IMR-90 (cell line): ENCODE data around the gene PACSIN2. TPM values are rescaled to one million over a fixed set of nuclear protein-coding genes. Genes with fewer than 3 reads are reported as not detected.
"Not testable (repeated sequence)": the region's sequence is repeated elsewhere in the genome, so short reads cannot be mapped to it uniquely, and the experiment has no call there.

Experiments used
- ATAC-seq: fragments of 200-7000 bp; cut with Tn5 transposase; 2 replicates; pipeline ENCODE4 v1.9.1; 2020; ENCODE audit warnings: low read depth, mild to moderate bottlenecking, moderate library complexity
- BruUV-seq: library from RNA; stranded (reverse); fragments of 400-500 nt; replicated peaks from 2 replicates; lab custom pipeline; 2021; lab: Mats Ljungman, UMichigan
- CTCF ChIA-PET: fragments of 300-600 bp; formaldehyde crosslinking; extraction: SDS; loops from one replicate; lab custom pipeline; 2021; ENCODE audit warnings: antibody characterized with exemption; lab: Yijun Ruan, JAX
- POLR2A ChIA-PET: fragments of 300-600 bp; sonication (Branson Sonifier 250); formaldehyde crosslinking; loops from one replicate; lab custom pipeline; 2022; ENCODE audit warnings: antibody characterized with exemption; ENCODE audit not compliant: unreplicated experiment; lab: Charles Lee
- DNase-seq: peaks from one replicate; pipeline ENCODE4 v3.0.0; 2013
- H2AFZ ChIP-seq: replicated peaks from 2 replicates; pipeline ENCODE3; 2013; ENCODE audit warnings: low read length, mild to moderate bottlenecking; ENCODE audit not compliant: poor library complexity
- H2AK5ac ChIP-seq: 2 replicates; pipeline ENCODE4 v1.6.1; 2013; ENCODE audit warnings: low read depth, low read length, inconsistent platforms
- H2AK9ac ChIP-seq: replicated peaks from 2 replicates; pipeline ENCODE3; 2013; ENCODE audit warnings: mild to moderate bottlenecking, low read depth, low read length, moderate library complexity; ENCODE audit not compliant: poor library complexity
- H2BK120ac ChIP-seq: 2 replicates; pipeline ENCODE4 v1.6.1; 2013; ENCODE audit warnings: low read depth, low read length, inconsistent platforms
- H2BK15ac ChIP-seq: 3 replicates; pipeline ENCODE4 v1.6.1; 2013; ENCODE audit warnings: low read depth, low read length, inconsistent platforms
- H2BK20ac ChIP-seq: 2 replicates; pipeline ENCODE4 v1.6.1; 2013; ENCODE audit warnings: low read depth, mild to moderate bottlenecking, inconsistent platforms, low read length, moderate library complexity
- H2BK5ac ChIP-seq: 2 replicates; pipeline ENCODE4 v1.6.1; 2013; ENCODE audit warnings: mild to moderate bottlenecking, low read depth, low read length, inconsistent platforms; ENCODE audit not compliant: poor library complexity, severe bottlenecking
- H3K14ac ChIP-seq: replicated peaks from 2 replicates; pipeline ENCODE4 v1.6.1; 2013; ENCODE audit warnings: low read depth, low read length, inconsistent platforms
- H3K18ac ChIP-seq: 2 replicates; pipeline ENCODE4 v1.6.1; 2013; ENCODE audit warnings: low read depth, low read length, control low read depth
- H3K23ac ChIP-seq: 2 replicates; pipeline ENCODE4 v1.6.1; 2013; ENCODE audit warnings: low read depth, low read length, inconsistent platforms
- H3K27ac ChIP-seq: 2 replicates; pipeline ENCODE4 v1.5.1; 2013; ENCODE audit warnings: mild to moderate bottlenecking, control low read depth, low read length; ENCODE audit not compliant: insufficient read depth
- H3K27me3 ChIP-seq: 2 replicates; pipeline ENCODE4 v1.6.1; 2013; ENCODE audit warnings: low read length; ENCODE audit not compliant: control insufficient read depth, insufficient read depth
- H3K36me3 ChIP-seq: 2 replicates; pipeline ENCODE4 v1.6.1; 2013; ENCODE audit warnings: low read length, mixed read lengths; ENCODE audit not compliant: control insufficient read depth, insufficient read depth
- H3K4ac ChIP-seq: 2 replicates; pipeline ENCODE4 v1.6.1; 2013; ENCODE audit warnings: low read depth, low read length, inconsistent platforms
- H3K4me1 ChIP-seq: 2 replicates; pipeline ENCODE4 v1.6.1; 2013; ENCODE audit warnings: low read length, mixed read lengths; ENCODE audit not compliant: control insufficient read depth, insufficient read depth
- H3K4me2 ChIP-seq: 2 replicates; pipeline ENCODE4 v1.6.1; 2013; ENCODE audit warnings: low read depth, mild to moderate bottlenecking, control low read depth, low read length, moderate library complexity
- H3K4me3 ChIP-seq: 2 replicates; pipeline ENCODE4 v1.5.1; 2013; ENCODE audit warnings: low read depth, mild to moderate bottlenecking, control low read depth, low read length, moderate library complexity; ENCODE audit not compliant: insufficient read depth
- H3K56ac ChIP-seq: 2 replicates; pipeline ENCODE4 v1.6.1; 2013; ENCODE audit warnings: low read length, inconsistent platforms; ENCODE audit not compliant: insufficient read depth; ENCODE audit errors: extremely low read depth
- H3K79me1 ChIP-seq, 2 experiments: 2 replicates each; pipeline ENCODE4 v1.6.1; 2013; ENCODE audit warnings: low read length in 2 of 2, inconsistent platforms in 1 of 2, low read depth in 1 of 2
- H3K9ac ChIP-seq: 2 replicates; pipeline ENCODE4 v1.6.1; 2013; ENCODE audit warnings: low read depth, low read length, control low read depth
- H3K9me1 ChIP-seq: 2 replicates; pipeline ENCODE4 v1.6.1; 2013; ENCODE audit warnings: low read length, inconsistent platforms; ENCODE audit not compliant: insufficient read depth
- H3K9me3 ChIP-seq: 2 replicates; pipeline ENCODE4 v1.6.1; 2013; ENCODE audit warnings: low read length; ENCODE audit not compliant: control insufficient read depth, insufficient read depth
- H4K20me1 ChIP-seq: 2 replicates; pipeline ENCODE4 v1.6.1; 2013; ENCODE audit warnings: low read length, inconsistent platforms; ENCODE audit not compliant: insufficient read depth
- H4K5ac ChIP-seq: 2 replicates; pipeline ENCODE4 v1.6.1; 2013; ENCODE audit warnings: mild to moderate bottlenecking, low read depth, low read length, control low read depth
- H4K8ac ChIP-seq, 2 experiments: 2 replicates each; pipeline ENCODE4 v1.6.1; 2013; ENCODE audit warnings: low read depth in 2 of 2, low read length in 2 of 2, control low read depth in 1 of 2, inconsistent platforms in 1 of 2
- H4K91ac ChIP-seq: 2 replicates; pipeline ENCODE4 v1.6.1; 2013; ENCODE audit warnings: low read depth, low read length, inconsistent platforms; ENCODE audit not compliant: insufficient read depth
- FOS ChIP-seq: fragments of 150-350 bp; IDR thresholded peaks from 2 replicates; pipeline ENCODE4 v1.6.1; 2016; ENCODE audit warnings: low read depth, low read length
- RCOR1 ChIP-seq: IDR thresholded peaks from 2 replicates; pipeline ENCODE4 v1.6.1; 2012; ENCODE audit warnings: mild to moderate bottlenecking, low read length, improper control_type of control experiment; ENCODE audit not compliant: insufficient replicate concordance
- WGBS, 2 experiments: methylation state at CpG; one replicate each; pipeline versions ENCODE4 v1.1.5 to v1.1.7; 2013; ENCODE audit warnings: missing lambda C conversion rate in 2 of 2; ENCODE audit not compliant: insufficient read length in 1 of 2; ENCODE audit errors: extremely low coverage in 2 of 2; 5-methylcytosine and 5-hydroxymethylcytosine counted together
- dilution Hi-C: fragments of 300-500 bp; cut with HindIII; formaldehyde crosslinking; loops from one replicate; pipeline ENCODE4 v1.14.3; 2018; ENCODE audit warnings: low sequenced_read_pairs; ENCODE audit not compliant: unreplicated experiment
- in situ Hi-C: fragments of 300-500 bp; cut with MboI; formaldehyde crosslinking; loops from 3 replicates; pipeline ENCODE4 v1.14.3; 2019; ENCODE audit warnings: low sequenced_read_pairs, inconsistent platforms, mixed read lengths
- intact Hi-C: fragments of 100-400 bp; cut with micrococcal nuclease; formaldehyde crosslinking; loops from 2 replicates; pipeline ENCODE4 v1.10.0; 2022
- polyA plus RNA-seq, 3 experiments: library from polyadenylated mRNA; depleted of rRNA; stranded (reverse); fragments of >200 nt; gene quantifications; 2 replicates each; pipeline ENCODE4 v1.2.3, GENCODE V29; 2012; ENCODE audit warnings: low replicate concordance in 1 of 3
- total RNA-seq: library from RNA; depleted of rRNA; stranded (reverse); fragments of >200 nt; gene quantifications from 2 replicates; pipeline ENCODE4 v1.2.3, GENCODE V29; 2012

Gene PACSIN2
- total and polyA plus RNA-seq, 2 of the 4 experiments (the other 2 are of a cell fraction) = 85.0 to 118 TPM

DNA sequence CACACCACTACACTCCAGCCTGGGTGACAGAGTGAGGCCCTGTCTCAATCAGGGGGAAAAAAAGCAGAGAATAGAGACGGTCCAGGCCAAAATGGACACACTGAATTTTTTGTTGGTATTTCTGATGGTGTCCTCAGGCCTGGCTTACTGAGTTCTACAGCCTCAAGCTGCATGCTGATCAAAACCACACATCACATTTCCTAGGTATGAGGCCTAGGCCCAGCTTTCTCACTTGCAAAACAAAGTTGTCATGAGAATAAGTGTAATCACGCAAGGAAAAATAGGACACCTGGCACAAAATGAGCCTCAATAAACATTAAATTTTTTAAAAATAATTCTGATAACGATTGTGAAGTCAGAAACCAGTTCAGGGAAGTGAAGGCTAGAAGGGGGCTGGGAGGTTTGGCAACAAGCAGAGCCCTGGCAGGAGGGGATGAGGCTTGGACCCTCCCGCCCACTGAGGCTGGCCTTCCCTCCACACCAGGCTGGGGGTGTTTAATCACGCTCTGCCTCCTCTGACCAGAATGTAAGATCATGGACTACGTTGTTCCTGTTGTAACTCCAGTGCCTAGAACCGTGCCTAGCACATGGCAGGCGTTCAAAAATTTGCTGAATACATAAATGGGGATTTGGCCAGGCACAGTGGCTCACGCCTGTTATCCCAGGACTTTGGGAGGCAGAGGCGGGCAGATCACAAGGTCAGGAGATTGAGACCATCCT lies 18.1 kb downstream of the PACSIN2 start:
- no peaks in the 10 kb centered on the region for H3K9me3 ChIP-seq
- H3K4me3 ChIP-seq = no peak overlapping the region
- DNase-seq (no peak), ATAC-seq (no peak)
- no peaks in the 10 kb centered on the region for H3K27me3 ChIP-seq
- peak overlapping the region; percentile 75 for H3K14ac ChIP-seq
- peak overlapping the region; percentile 74; the same call in 1 of the 2 replicates for H3K23ac ChIP-seq
- in situ Hi-C loops = no loop called here
- BruUV-seq = no TSS peak
- no peak overlapping the region for H3K9ac ChIP-seq
- peak overlapping the region; percentile 58; the same call in 1 of the 3 replicates for H2BK15ac ChIP-seq
- intact Hi-C loops = no loop called here
- H3K79me1 ChIP-seq = peaks cover 21 to 85% of the 10 kb centered on the region in 2 experiments
- H2BK120ac ChIP-seq = peak overlapping the region; percentile 68; the same call in 1 of the 2 replicates
- peak overlapping the region; percentile 67 for H2AK5ac ChIP-seq
- H4K5ac ChIP-seq = peak overlapping the region; percentile 43
- peaks cover 46% of the 10 kb centered on the region for H3K4me1 ChIP-seq
- ChIA-PET CTCF (no interaction called here), POLR2A (no interaction called here)
- no peak overlapping the region for H3K4me2 ChIP-seq
- peaks cover 45% of the 10 kb centered on the region for H3K9me1 ChIP-seq
- no peaks in the 10 kb centered on the region for H3K36me3 ChIP-seq
- TF ChIP-seq RCOR1 (no peak), FOS (no peak)
- 80% methylated on average over 1 of the region's 10 CpGs; no CpG with 5 or more reads in 1 of the 2 experiments for WGBS, 2 experiments
- H4K8ac ChIP-seq = peak overlapping the region in 1 of 2 experiments; percentile 35; a peak in 1 of 4 replicates
- peaks cover 29% of the 10 kb centered on the region for H4K20me1 ChIP-seq
- H2AK9ac ChIP-seq = no peak overlapping the region
- no peak overlapping the region for H2AFZ ChIP-seq
- H2BK20ac ChIP-seq = 0 out of 2 replicates have a peak overlapping the region, but pooled peaks have one; percentile 51
- peak overlapping the region; percentile 18 for H3K18ac ChIP-seq
- H3K56ac ChIP-seq = no peak overlapping the region
- H3K27ac ChIP-seq = peak overlapping the region; percentile 54; the same call in 1 of the 2 replicates
- peak overlapping the region; percentile 26 for H3K4ac ChIP-seq
- peak overlapping the region; percentile 54; the same call in 1 of the 2 replicates for H4K91ac ChIP-seq
- dilution Hi-C loops = no loop called here
- peak overlapping the region; percentile 61 for H2BK5ac ChIP-seq

DNA sequence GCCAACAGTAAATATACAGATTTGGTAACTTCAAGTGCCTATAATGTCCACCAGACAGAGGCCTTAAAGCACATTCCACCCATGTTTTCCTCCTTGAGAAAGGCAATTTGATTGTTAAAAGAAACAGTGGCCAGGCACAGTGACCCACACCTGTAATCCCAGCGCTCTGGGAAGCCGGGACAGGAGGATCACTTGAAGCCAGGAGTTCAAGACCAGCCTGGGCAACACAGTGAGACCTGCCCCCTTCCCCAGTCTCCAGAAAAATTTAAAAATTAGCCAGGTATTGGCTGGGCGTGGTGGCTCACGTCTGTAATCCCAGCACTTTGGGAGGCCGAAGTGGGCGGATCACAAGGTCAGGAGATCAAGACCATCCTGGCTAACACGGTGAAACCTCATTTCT lies 19.3 kb downstream of the PACSIN2 start:
- dilution Hi-C loops, DNase-seq, H2BK15ac ChIP-seq, H2AK9ac ChIP-seq, H2AFZ ChIP-seq, H3K36me3 ChIP-seq, H3K9me3 ChIP-seq, H2AK5ac ChIP-seq, ATAC-seq, BruUV-seq, in situ Hi-C loops, H3K27me3 ChIP-seq, H3K4me3 ChIP-seq, H3K9ac ChIP-seq: not testable (repeated sequence)
- Histone ChIP-seq H3K56ac (peak overlapping the region; percentile 59), H4K20me1 (peaks cover 33% of the 10 kb centered on the region), H3K18ac (peak overlapping the region; percentile 46), H4K91ac (peak overlapping the region; percentile 45), H3K4ac (peak overlapping the region; percentile 61), H2BK5ac (peak overlapping the region; percentile 95), H3K4me1 (peaks cover 41% of the 10 kb centered on the region), H3K27ac (peak overlapping the region; percentile 79), H3K14ac (0 out of 2 replicates have a peak overlapping the region, but pooled peaks have one; percentile 26), H4K8ac (peak overlapping the region in 1 of 2 experiments; percentile 62; a peak in 2 of 4 replicates), H3K4me2 (peak overlapping the region; percentile 43), H2BK120ac (peak overlapping the region; percentile 52), H3K9me1 (peaks cover 42% of the 10 kb centered on the region), H3K23ac (peak overlapping the region; percentile 61; the same call in 1 of the 2 replicates), H2BK20ac (peak overlapping the region; percentile 30; the same call in 1 of the 2 replicates), H3K79me1 (peaks cover 15 to 85% of the 10 kb centered on the region in 2 experiments), H4K5ac (peak overlapping the region; percentile 9; the same call in 1 of the 2 replicates)
- 50% methylated on average over 2 of the region's 7 CpGs; no CpG with 5 or more reads in 1 of the 2 experiments for WGBS, 2 experiments
- intact Hi-C loops = loop anchor here (2.0 kb wide), 1 partner anchor 19 kb away; the partner anchor contains the start of gene PACSIN2
- POLR2A ChIA-PET = interaction anchor here (0.6 to 1.0 kb wide), 3 partner anchors 12 to 147 kb away, joined by 3 to 4 read pairs (median 4); no protein-coding TSS in a partner anchor
- CTCF ChIA-PET = interaction anchor here (0.7 kb wide), 1 partner anchor 32 kb away, joined by 5 read pairs; no protein-coding TSS in a partner anchor
